SK-N-SH (cell line): Measurements from ENCODE around the gene WLS. TPM values are rescaled to one million over a fixed set of nuclear protein-coding genes. Genes with fewer than 3 reads are reported as not detected.

ENCODE experiments used
- CTCF ChIA-PET: fragments of 300-600, 350-600 bp; formaldehyde crosslinking; extraction: SDS; loops from one replicate; lab custom pipeline; 2021; lab: Yijun Ruan, JAX
- POLR2A ChIA-PET: fragments of 350-600 bp; sonication (Branson Sonifier 250); formaldehyde crosslinking; extraction: SDS; loops from one replicate; lab custom pipeline; 2020; ENCODE audit warnings: antibody characterized with exemption, inconsistent platforms; lab: Yijun Ruan, JAX
- DNase-seq: peaks from one replicate; pipeline ENCODE4 v3.0.0; 2012
- H2AFZ ChIP-seq: fragments of 200-600 bp; sonication (generic); 2 replicates; pipeline ENCODE4 v1.8.1; 2016; ENCODE audit warnings: antibody characterized with exemption, mild to moderate bottlenecking, low read depth
- H3F3A ChIP-seq: fragments of 200-600 bp; sonication (generic); replicated peaks from 2 replicates; pipeline ENCODE3; 2016; ENCODE audit warnings: antibody characterized with exemption, mild to moderate bottlenecking; ENCODE audit not compliant: insufficient read depth
- H3K27ac ChIP-seq, 2 experiments: fragments of 200-500 bp in 1 of 2; fragments of 200-600 bp in 1 of 2; sonication (Bioruptor generic) in 1 of 2; sonication (generic), shearing (Covaris generic) in 1 of 2; 2 replicates each; pipeline versions ENCODE4 v1.5.1 to v1.6.1; 2014 to 2016; ENCODE audit warnings: low read depth in 2 of 2, inconsistent platforms in 1 of 2, low read length in 1 of 2, mild to moderate bottlenecking in 1 of 2, mixed read lengths in 1 of 2
- H3K27me3 ChIP-seq: fragments of 200-600 bp; sonication (generic), shearing (Covaris generic); 2 replicates; pipeline ENCODE4 v1.6.1; 2016; ENCODE audit warnings: mixed run types; ENCODE audit not compliant: insufficient read depth
- H3K36me3 ChIP-seq, 2 experiments: fragments of 200-500 bp in 1 of 2; fragments of 200-600 bp in 1 of 2; sonication (Bioruptor generic) in 1 of 2; sonication (generic) in 1 of 2; replicated peaks in 1 of 2; 2 replicates each; pipeline versions ENCODE3 to v1.5.1; 2014 to 2016; ENCODE audit warnings: low read length in 1 of 2, mild to moderate bottlenecking in 1 of 2; ENCODE audit not compliant: insufficient read depth in 2 of 2, control insufficient read depth in 1 of 2
- H3K4me1 ChIP-seq, 2 experiments: fragments of 200-500 bp in 1 of 2; fragments of 200-600 bp in 1 of 2; sonication (Bioruptor generic) in 1 of 2; sonication (generic), shearing (Covaris generic) in 1 of 2; 2 replicates each; pipeline versions ENCODE4 v1.5.1 to v1.6.1; 2014 to 2016; ENCODE audit warnings: low read depth in 1 of 2, low read length in 1 of 2, mixed run types in 1 of 2; ENCODE audit not compliant: insufficient read depth in 2 of 2, control insufficient read depth in 1 of 2
- H3K4me2 ChIP-seq: fragments of 200-600 bp; sonication (generic), shearing (Covaris generic); 2 replicates; pipeline ENCODE4 v1.6.1; 2017; ENCODE audit warnings: mixed run types
- H3K4me3 ChIP-seq, 2 experiments: fragments of 200-500 bp in 1 of 2; fragments of 200-600 bp in 1 of 2; sonication (Bioruptor generic) in 1 of 2; sonication (generic), shearing (Covaris generic) in 1 of 2; 2 replicates each; pipeline versions ENCODE4 v1.5.1 to v1.8.1; 2014 to 2016; ENCODE audit warnings: low read depth in 2 of 2, inconsistent platforms in 1 of 2, low read length in 1 of 2, mild to moderate bottlenecking in 1 of 2, mixed read lengths in 1 of 2, moderate library complexity in 1 of 2
- H3K79me2 ChIP-seq: fragments of 200-600 bp; sonication (generic); 2 replicates; pipeline ENCODE4 v1.8.1; 2017; ENCODE audit warnings: mild to moderate bottlenecking; ENCODE audit not compliant: insufficient read depth
- H3K9ac ChIP-seq: fragments of 200-600 bp; sonication (generic); 2 replicates; pipeline ENCODE4 v1.6.1; 2017; ENCODE audit warnings: mixed run types
- H3K9me2 ChIP-seq: fragments of 200-600 bp; sonication (generic); 2 replicates; pipeline ENCODE4 v1.6.1; 2017; ENCODE audit warnings: mixed run types
- H3K9me3 ChIP-seq: fragments of 200-600 bp; sonication (generic); 2 replicates; pipeline ENCODE4 v1.6.1; 2017; ENCODE audit warnings: mixed run types, mild to moderate bottlenecking, moderate library complexity
- H4K20me1 ChIP-seq: fragments of 200-600 bp; sonication (generic); 2 replicates; pipeline ENCODE4 v1.6.1; 2017; ENCODE audit warnings: mild to moderate bottlenecking, mixed run types; ENCODE audit not compliant: insufficient read depth
- CTCF ChIP-seq: fragments of 200-600 bp; sonication (generic); IDR thresholded peaks from 2 replicates; pipeline ENCODE4 v1.6.1; 2017; ENCODE audit warnings: antibody characterized with exemption, mild to moderate bottlenecking, moderate library complexity
- ELF1 ChIP-seq: IDR thresholded peaks from 2 replicates; pipeline ENCODE4 v1.4.0; 2012
- EP300 ChIP-seq, 2 experiments: IDR thresholded peaks; 2 replicates each; pipeline versions ENCODE4 v1.4.0 to v1.6.1; 2012; ENCODE audit warnings: borderline replicate concordance in 1 of 2, low read depth in 1 of 2, low read length in 1 of 2
- FOSL2 ChIP-seq: IDR thresholded peaks from 2 replicates; pipeline ENCODE4 v1.4.0; 2012; ENCODE audit warnings: low read depth, mild to moderate bottlenecking, moderate library complexity, borderline replicate concordance
- GABPA ChIP-seq: IDR thresholded peaks from 2 replicates; pipeline ENCODE4 v1.4.0; 2012; ENCODE audit warnings: low read depth, mild to moderate bottlenecking
- GATA2 ChIP-seq: sonication (generic); formaldehyde crosslinking; IDR thresholded peaks from 2 replicates; pipeline ENCODE4 v1.5.0; 2020; ENCODE audit warnings: mild to moderate bottlenecking, missing genetic modification reagents
- IRF3 ChIP-seq: fragments of 150-350 bp; IDR thresholded peaks from 2 replicates; pipeline ENCODE4 v1.6.1; 2016; ENCODE audit warnings: mild to moderate bottlenecking, low read depth, low read length
- JUND ChIP-seq: IDR thresholded peaks from 2 replicates; pipeline ENCODE4 v1.4.0; 2012
- NRF1 ChIP-seq: IDR thresholded peaks from 2 replicates; pipeline ENCODE4 v1.6.1; 2012; ENCODE audit warnings: low read depth, mild to moderate bottlenecking, low read length
- PBX3 ChIP-seq: IDR thresholded peaks from 2 replicates; pipeline ENCODE4; 2012
- POLR2AphosphoS5 ChIP-seq: IDR thresholded peaks from 2 replicates; pipeline ENCODE4 v1.6.1; 2012; ENCODE audit warnings: low read depth, low read length
- RAD21 ChIP-seq: IDR thresholded peaks from 2 replicates; pipeline ENCODE4 v1.6.1; 2012; ENCODE audit warnings: mild to moderate bottlenecking, low read length
- RFX5 ChIP-seq: IDR thresholded peaks from 2 replicates; pipeline ENCODE4 v1.6.1; 2012; ENCODE audit warnings: mild to moderate bottlenecking, improper control_type of control experiment, low read length
- USF1 ChIP-seq: IDR thresholded peaks from 2 replicates; pipeline ENCODE4 v1.4.0; 2012; ENCODE audit warnings: low read depth, borderline replicate concordance
- USF2 ChIP-seq: fragments of 150-350 bp; IDR thresholded peaks from 2 replicates; pipeline ENCODE4 v1.6.1; 2017; ENCODE audit warnings: antibody characterized with exemption, low read length, low read depth, borderline replicate concordance
- ZBTB33 ChIP-seq: IDR thresholded peaks from 2 replicates; pipeline ENCODE4 v1.4.0; 2012; ENCODE audit warnings: low read depth, borderline replicate concordance
- WGBS: methylation state at CpG from one replicate; pipeline ENCODE4 v1.1.6; 2017; ENCODE audit warnings: low lambda C conversion rate; 5-methylcytosine and 5-hydroxymethylcytosine counted together
- polyA plus RNA-seq, 3 experiments: library from polyadenylated mRNA; depleted of rRNA; stranded (reverse); fragments of >200 nt; gene quantifications; 2 replicates each; pipeline ENCODE4 v1.2.3, GENCODE V29; 2012

WLS gene
- polyA plus RNA-seq, 1 of the 3 experiments (the other 2 are of a cell fraction): 69.0 TPM

- no peaks in the 10 kb centered on the region for H3K27me3 ChIP-seq
- ChIA-PET POLR2A (no interaction called here), CTCF (no interaction called here)
- no peak for TF ChIP-seq USF1
- TF ChIP-seq JUND: no peak
- no peak for TF ChIP-seq PBX3
- no peak for TF ChIP-seq RFX5
- TF ChIP-seq CTCF: no peak
- no peak for TF ChIP-seq IRF3
- no peak for TF ChIP-seq EP300 (IDR thresholded peaks at IDR 0.05; ENCODE audit: borderline replicate concordance in 1 of 2, low read depth in 1 of 2, low read length in 1 of 2)
- TF ChIP-seq RAD21: no peak
- no peak for TF ChIP-seq POLR2AphosphoS5
- no peak for TF ChIP-seq GATA2 (CRISPR knock-in tag)
- TF ChIP-seq ELF1: no peak
- TF ChIP-seq NRF1: no peak
- TF ChIP-seq ZBTB33: no peak
- no peak for TF ChIP-seq GABPA
- TF ChIP-seq FOSL2: no peak
- no peak for TF ChIP-seq USF2
- H3K27ac ChIP-seq: no peak overlapping the region
- DNase-seq: no peak
- 95% methylated on average over 2 of the region's 2 CpGs for WGBS
- no peaks in the 10 kb centered on the region for H3K9me2 ChIP-seq
- H3K9ac ChIP-seq: no peak overlapping the region
- H3K36me3 ChIP-seq: peaks cover 7 to 14% of the 10 kb centered on the region in 2 experiments
- H3K4me1 ChIP-seq: no peaks in the 10 kb centered on the region; a peak in 1 of 4 replicates
- H3K4me3 ChIP-seq: no peak overlapping the region
- H3K4me2 ChIP-seq: no peak overlapping the region
- no peaks in the 10 kb centered on the region for H3K79me2 ChIP-seq
- H3F3A ChIP-seq: peaks cover 14% of the 10 kb centered on the region
- no peaks in the 10 kb centered on the region for H4K20me1 ChIP-seq
- H2AFZ ChIP-seq: no peak overlapping the region
- H3K9me3 ChIP-seq: no peaks in the 10 kb centered on the region
Measured at GRCh38 chr1:68183895-68184294, 48.4 kb downstream of the WLS start.
